ENCODE results near the gene WASL. TPM values are rescaled to one million over a fixed set of nuclear protein-coding genes. Genes with fewer than 3 reads are reported as not detected.
"Not testable (repeated sequence)": the region's sequence is repeated elsewhere in the genome, so short reads cannot be mapped to it uniquely, and the experiment has no call there.

The WASL gene
- total RNA-seq: 10 to 100 TPM; 37.7 to 64.9 TPM

- Histone ChIP-seq H3K36me3 (no peaks in the 10 kb centered on the region), H3K27ac (peak within 1 kb of the TSS; percentile 95 to 97), H3K4me3 (peak within 1 kb of the TSS; percentile 85 to 88), H3K27me3 (replicated peaks; ENCODE audit: insufficient read depth) (no peaks in the 10 kb centered on the region), H3K4me1 (replicated peaks) (no peaks in the 10 kb centered on the region), H3K9me3 (no peaks in the 10 kb centered on the region)
- under 1% methylated on average over 79 of the region's 93 CpGs for WGBS
- intact Hi-C loops (cut with DNase I): loop anchor here (2.0 kb wide), 1 partner anchor 66 kb away; no protein-coding TSS in a partner anchor
- TF ChIP-seq POLR2AphosphoS5 (IDR thresholded peaks at IDR 0.05) (peak; percentile 83), POLR2A (IDR thresholded peaks at IDR 0.05) (peak; percentile 95)
- TF ChIP-seq, protein P1, sequence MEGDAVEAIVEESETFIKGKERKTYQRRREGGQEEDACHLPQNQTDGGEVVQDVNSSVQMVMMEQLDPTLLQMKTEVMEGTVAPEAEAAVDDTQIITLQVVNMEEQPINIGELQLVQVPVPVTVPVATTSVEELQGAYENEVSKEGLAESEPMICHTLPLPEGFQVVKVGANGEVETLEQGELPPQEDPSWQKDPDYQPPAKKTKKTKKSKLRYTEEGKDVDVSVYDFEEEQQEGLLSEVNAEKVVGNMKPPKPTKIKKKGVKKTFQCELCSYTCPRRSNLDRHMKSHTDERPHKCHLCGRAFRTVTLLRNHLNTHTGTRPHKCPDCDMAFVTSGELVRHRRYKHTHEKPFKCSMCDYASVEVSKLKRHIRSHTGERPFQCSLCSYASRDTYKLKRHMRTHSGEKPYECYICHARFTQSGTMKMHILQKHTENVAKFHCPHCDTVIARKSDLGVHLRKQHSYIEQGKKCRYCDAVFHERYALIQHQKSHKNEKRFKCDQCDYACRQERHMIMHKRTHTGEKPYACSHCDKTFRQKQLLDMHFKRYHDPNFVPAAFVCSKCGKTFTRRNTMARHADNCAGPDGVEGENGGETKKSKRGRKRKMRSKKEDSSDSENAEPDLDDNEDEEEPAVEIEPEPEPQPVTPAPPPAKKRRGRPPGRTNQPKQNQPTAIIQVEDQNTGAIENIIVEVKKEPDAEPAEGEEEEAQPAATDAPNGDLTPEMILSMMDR (IDR thresholded peaks at IDR 0.05): peak in 2 of 4 experiments; percentile 45 to 58
- peak; percentile 90 for DNase-seq (ENCODE audit: low spot score)
Measured at GRCh38 chr7:123748734-123749536, at the start of gene WASL. Gene WASL, minus strand, starts transcription at chr7:123749003. Its CDS starts 269 bp downstream, at chr7:123748734.

DNA sequence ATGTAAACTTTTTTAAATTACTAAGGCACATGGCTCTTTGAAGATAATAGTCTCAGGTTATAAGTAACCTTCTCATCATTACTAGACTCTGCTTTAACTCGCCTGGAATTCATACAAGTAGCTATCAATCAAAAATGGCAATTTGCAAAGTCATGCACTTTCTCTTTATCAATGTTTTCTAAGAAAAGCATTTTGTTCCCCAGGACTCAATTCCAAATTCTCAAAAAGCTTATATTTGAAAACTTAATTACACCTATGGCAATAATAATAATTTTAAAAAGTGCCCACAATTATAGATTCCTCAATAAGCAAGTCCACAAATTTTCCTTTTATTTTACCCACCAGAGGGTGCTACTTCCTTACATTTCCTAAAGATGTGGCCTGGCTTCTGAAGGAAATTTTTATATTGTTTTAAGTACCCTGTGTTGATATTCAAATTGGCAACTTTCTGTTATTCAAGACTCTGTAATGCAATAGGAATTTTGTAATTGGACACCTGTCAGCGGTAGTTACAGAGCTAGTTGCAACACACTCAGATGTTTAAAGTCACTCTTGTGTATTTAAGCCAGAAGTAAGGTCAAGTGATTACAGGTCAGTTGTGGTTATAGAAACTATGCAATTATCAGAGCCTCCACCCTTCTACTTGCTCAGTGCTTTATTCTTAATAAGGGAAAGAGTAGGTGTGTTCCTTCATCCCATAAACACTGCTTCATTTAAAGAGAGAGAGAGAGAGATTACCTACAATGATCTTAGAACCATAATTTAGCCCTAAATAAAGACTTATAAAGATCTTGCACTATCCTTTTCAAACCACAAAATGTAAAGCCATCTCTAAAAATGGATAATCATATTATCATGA lies 49.1 kb upstream of the WASL start:
- 39% methylated on average over 2 of the region's 2 CpGs for WGBS
- Histone ChIP-seq H3K4me1 (replicated peaks) (no peaks in the 10 kb centered on the region), H3K9me3 (no peaks in the 10 kb centered on the region), H3K4me3 (no peak overlapping the region), H3K27ac (no peak overlapping the region), H3K36me3 (no peaks in the 10 kb centered on the region), H3K27me3 (replicated peaks; ENCODE audit: insufficient read depth) (no peaks in the 10 kb centered on the region)
- TF ChIP-seq, protein P1 (IDR thresholded peaks at IDR 0.05): peak in 3 of 4 experiments; percentile 64 to 86 (median 83)
- TF ChIP-seq POLR2A (IDR thresholded peaks at IDR 0.05) (no peak), POLR2AphosphoS5 (IDR thresholded peaks at IDR 0.05) (peak; percentile 62)
- intact Hi-C loops (cut with DNase I): loop anchor here (2.0 to 10.0 kb wide), 2 partner anchors 73 to 163 kb away; no protein-coding TSS in a partner anchor
- DNase-seq (ENCODE audit: low spot score): peak; percentile 26

DNA sequence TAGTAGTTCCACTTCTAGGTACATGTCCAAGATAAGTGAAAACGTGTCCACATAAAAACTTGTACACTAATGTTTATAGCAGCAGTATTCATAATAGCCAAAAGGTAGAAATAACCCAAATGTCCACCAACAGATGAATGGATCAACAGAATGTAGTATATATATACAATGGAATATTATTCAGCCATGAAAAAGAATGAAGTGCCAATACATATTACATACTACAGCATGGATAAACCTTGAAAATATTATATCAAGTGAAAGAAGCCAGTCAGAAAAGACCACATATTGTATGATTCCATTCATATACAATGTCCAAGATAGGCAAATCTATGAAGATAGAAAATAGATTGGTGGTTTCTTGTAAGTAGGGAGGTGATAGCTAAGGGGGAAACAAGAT lies 47.8 kb upstream of the WASL start:
- whole genome bisulfite sequencing: 92% methylated on average over 1 of the region's 1 CpG
- H3K27ac ChIP-seq: no peak overlapping the region
- intact Hi-C loops (cut with DNase I): loop anchor here (2.0 to 10.0 kb wide), 2 partner anchors 74 to 162 kb away; no protein-coding TSS in a partner anchor

DNA sequence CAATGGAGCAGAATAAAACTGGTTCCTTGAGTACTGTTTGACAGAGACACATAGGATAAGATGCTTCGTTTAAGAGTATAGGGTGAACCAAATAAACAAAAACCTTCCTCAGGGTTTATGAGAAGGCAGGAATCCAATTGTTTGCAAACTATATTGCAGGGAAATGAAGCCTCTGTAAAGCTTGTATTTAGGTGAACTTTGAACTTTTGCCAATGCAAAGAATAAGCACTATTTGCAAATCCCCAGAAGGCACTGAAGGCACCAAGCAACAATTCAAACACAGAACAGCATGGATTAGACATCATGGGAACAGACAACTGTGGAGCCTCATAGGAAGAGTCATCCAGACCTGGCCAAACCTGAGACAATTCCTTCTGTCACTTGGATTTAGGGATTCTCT lies 47.1 kb upstream of the WASL start:
- no peaks in the 10 kb centered on the region for H3K4me1 ChIP-seq (replicated peaks)
- no peak for DNase-seq (ENCODE audit: low spot score)
- H3K4me3 ChIP-seq: no peak overlapping the region
- WGBS: 37% methylated on average over 1 of the region's 1 CpG
- no peak overlapping the region for H3K27ac ChIP-seq
- intact Hi-C loops (cut with DNase I): loop anchor here (2.0 to 10.0 kb wide), 2 partner anchors 75 to 161 kb away; no protein-coding TSS in a partner anchor
- no peaks in the 10 kb centered on the region for H3K9me3 ChIP-seq
- H3K27me3 ChIP-seq (replicated peaks; ENCODE audit: insufficient read depth): no peaks in the 10 kb centered on the region
- TF ChIP-seq, protein P1 (IDR thresholded peaks at IDR 0.05): no peak
- no peak for TF ChIP-seq POLR2A (IDR thresholded peaks at IDR 0.05)
- TF ChIP-seq POLR2AphosphoS5 (IDR thresholded peaks at IDR 0.05): no peak
- H3K36me3 ChIP-seq: no peaks in the 10 kb centered on the region

More for the DNA sequence above, 47.8 kb upstream of the WASL start:
- DNase-seq (ENCODE audit: low spot score): no peak
- TF ChIP-seq POLR2A (IDR thresholded peaks at IDR 0.05) (no peak), POLR2AphosphoS5 (IDR thresholded peaks at IDR 0.05) (no peak)
- TF ChIP-seq, protein P1 (IDR thresholded peaks at IDR 0.05): no peak
- Histone ChIP-seq H3K36me3 (no peaks in the 10 kb centered on the region), H3K27me3 (replicated peaks; ENCODE audit: insufficient read depth) (no peaks in the 10 kb centered on the region), H3K4me3 (no peak overlapping the region), H3K4me1 (replicated peaks) (no peaks in the 10 kb centered on the region), H3K9me3 (no peaks in the 10 kb centered on the region)

GRCh38 chr7:123795116-123795515 lies 46.3 kb upstream of the WASL start:
- H3K36me3 ChIP-seq; H3K27me3 ChIP-seq (replicated peaks; ENCODE audit: insufficient read depth); H3K4me1 ChIP-seq (replicated peaks); H3K9me3 ChIP-seq; DNase-seq (ENCODE audit: low spot score); H3K27ac ChIP-seq; H3K4me3 ChIP-seq: not testable (repeated sequence)
- intact Hi-C loops (cut with DNase I): loop anchor here (10.0 kb wide), 1 partner anchor 160 kb away; no protein-coding TSS in a partner anchor
- WGBS: 93% methylated on average over 1 of the region's 1 CpG
